HG03039 (cell line): ENCODE measurements around the gene SLC1A7.

Source experiments
- ATAC-seq: cut with Tn5 transposase; IDR thresholded peaks from one replicate; pipeline ENCODE4 v1.9.1; 2021; ENCODE audit warnings: mild to moderate bottlenecking, moderate library complexity; ENCODE audit not compliant: unreplicated experiment

Gene SLC1A7

DNA sequence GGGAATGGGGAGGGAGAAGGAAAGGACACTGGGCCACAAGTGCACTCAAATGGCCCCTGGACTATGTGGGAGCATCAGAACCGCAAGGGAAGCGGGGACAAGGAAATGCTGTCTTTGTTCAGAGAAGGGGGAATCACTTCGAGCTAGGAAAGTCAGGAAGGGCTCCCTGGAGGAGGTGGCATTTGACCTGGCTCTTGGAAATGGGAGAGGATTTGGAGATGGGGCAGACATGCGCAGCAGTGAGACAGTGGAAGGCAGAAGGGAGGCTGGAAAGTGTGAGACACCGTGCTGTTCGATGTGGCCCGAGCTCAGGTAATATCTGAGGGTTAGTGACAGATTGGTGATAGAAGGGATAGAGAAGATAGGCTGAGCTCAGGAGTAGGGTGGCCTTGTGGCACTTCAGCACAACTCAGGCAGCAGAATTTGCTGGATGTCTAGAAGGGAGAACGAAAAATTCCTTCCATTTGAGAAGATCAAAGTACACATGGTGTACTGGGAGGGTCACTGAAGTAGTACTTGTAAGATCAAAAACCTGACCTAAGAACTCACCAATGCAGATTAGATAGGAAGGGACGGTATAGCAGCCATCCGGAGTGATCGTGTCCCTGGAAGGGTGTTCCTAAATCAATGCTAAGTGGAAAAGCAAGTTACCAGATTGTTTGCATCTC lies 25.4 kb downstream of the SLC1A7 start:
- no peak for ATAC-seq

DNA sequence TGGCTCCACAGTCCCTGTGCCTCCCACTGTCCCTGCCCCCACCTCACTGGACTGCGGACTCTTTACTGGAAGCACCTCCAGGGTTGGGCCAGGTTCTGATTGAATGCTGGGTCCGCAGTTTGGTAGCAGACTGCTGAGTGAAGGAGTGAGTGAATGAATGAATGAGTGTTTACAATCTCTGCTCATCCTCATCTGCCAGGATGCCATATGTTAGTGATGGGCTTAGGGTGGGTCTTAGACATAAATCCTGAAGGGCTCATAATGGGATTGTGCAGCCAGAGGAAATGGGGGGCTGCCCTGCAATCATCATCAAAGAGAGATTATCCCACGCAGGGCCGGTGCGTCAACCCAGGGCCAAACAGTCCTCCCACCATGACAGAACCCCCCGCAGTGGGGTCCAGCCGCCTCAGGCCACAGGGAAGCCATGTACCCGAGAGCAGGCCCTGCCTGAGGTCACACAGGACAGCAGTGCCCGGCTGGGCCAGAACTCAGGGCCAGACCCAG lies 26.1 kb downstream of the SLC1A7 start:
- no peak for ATAC-seq

DNA sequence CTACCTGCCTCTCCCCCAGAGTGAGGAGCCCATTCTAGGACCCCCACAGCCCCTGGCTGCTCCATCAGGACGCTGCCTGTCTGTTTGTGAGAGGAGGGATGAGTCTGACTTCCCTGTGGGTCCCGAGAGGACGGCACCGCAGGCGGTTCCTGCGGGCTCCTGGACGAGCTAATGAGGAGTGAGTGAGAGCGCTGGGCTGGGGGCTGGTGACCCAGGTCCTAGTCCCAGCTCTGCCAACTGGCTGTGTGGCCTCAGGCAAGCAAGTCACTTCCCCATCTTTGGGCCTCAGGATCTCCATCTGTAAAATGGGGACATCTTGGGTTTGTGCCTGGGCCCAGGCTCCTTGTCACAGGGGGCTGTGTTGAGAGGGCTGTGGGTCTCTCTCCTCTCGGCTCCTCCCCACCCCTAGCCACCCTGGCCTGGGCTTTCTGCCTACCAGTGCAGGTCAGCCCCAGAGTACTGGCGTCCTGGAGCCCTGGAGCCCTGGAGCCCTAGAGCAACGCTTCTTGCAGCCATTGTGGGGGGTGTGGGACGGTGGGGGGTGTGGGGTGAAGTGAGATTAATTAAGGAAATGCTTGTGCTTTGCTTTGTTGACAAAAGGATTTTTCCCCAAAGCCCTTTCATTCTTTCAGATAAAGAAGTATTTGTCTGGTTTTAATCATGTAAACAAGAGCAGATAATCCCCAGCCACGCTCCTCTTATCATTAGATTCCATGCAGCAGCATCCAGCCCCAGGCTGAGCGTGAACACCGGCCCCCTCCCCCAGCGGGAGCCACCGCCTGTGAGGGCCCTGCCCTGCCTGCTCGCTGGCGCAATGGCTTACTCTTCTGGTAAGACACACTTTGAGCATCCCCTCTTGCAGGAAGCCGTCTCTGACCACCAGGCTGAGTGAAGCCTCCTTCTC lies 26.8 kb downstream of the SLC1A7 start:
- ATAC-seq, result no peak

DNA sequence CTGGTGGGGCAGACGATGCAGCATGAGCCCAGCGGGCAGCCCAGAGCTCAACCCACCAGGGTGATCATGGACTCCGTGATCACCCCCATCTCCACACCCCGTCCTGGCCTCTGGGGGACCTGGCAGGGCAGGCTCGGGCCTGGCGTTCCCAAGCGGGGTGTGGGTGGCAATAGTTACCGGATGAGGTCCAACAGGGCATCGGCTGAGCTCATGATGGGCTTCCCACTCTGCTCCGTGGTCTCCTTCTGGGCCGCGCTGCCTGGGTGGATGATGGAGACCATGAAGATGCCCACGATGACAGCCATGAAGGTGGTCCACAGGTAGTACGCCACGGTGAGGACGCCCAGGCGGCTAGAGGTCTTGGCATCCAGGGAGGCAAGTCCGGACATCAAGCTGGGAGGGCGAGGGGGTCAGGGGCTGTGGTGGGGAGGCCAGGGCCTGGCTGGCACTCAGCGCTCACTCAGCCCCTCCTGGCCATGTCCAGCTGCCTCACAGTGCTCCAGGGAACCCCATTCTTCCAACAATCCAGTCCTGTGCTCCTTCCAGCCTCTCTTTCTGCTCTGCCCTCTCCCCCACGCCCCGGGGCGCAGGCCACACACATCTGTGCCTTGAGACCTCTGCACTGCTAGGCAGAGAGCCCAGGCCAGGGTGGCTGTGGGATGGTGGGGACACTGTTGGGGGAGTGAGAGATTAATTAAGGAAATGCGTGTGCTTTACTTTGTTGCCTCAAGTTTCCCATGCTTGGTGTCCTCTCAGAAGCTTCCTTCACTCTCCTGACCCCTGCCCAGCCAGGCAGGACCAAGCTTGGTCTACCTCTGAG lies 27.6 kb downstream of the SLC1A7 start:
- no peak for ATAC-seq

DNA sequence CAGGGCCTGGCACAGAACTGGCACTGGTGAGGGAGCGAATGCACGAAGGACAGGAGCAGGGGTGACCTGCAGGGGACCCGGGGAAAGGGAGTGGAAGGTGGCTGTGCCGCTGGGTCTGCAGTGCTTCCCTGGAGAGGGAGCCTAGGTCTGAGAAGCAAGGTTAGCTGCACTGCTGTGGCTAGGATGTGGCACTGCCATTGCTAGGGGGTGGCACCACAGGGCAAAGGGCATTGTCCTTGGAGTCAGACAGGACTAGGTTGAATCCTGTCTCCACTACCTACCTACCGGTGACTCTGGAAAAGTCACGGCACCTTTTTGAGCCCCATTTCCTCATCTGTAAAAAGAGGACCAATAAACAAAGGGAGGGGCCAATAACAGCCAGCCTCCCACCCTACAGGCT lies 28.3 kb downstream of the SLC1A7 start:
- ATAC-seq, result no peak

DNA sequence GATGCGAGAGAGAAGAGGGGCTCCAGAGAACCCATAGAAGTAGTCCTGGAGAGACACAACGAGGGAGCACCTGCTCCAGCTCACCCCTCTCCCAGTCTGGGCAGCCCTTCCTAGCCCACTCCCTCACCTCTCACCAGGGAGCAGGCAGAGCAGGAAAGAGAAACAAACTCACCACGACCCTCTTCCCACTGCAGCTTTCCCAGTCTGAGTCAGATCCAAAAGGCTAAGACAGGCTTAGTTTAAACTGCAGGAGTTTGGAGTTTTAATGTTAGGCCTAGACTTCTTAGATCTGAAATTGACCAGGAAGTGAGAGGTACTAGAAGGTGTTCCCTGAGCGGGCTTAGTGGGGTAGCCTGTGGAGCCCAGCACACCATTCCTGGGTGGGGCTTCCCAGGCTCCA lies 29.6 kb downstream of the SLC1A7 start:
- ATAC-seq, result no peak

DNA sequence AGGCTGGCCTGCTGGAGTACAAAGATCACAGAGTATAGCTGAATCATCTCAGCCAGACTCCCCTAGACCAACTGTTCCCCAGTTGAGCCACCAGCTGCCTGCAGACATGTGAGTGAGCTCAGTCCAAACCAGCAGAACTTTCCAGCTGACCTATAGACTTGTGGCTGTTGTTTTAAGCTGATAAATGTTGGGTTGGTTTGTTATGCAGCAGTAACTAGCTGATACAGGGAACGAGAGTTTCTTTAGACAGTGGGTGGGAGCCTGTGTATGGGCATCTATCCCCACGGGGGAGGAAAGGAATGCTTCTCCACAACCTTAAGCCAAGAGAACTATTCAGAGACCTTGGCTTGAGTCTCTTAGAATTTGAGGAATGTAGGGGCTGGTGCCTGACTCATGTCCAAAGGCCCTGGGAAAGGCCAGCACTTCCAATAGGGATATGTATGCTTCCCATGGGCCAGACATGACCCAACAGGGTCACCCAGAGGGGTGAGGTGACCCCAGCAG lies 30.1 kb downstream of the SLC1A7 start:
- ATAC-seq, result no peak

DNA sequence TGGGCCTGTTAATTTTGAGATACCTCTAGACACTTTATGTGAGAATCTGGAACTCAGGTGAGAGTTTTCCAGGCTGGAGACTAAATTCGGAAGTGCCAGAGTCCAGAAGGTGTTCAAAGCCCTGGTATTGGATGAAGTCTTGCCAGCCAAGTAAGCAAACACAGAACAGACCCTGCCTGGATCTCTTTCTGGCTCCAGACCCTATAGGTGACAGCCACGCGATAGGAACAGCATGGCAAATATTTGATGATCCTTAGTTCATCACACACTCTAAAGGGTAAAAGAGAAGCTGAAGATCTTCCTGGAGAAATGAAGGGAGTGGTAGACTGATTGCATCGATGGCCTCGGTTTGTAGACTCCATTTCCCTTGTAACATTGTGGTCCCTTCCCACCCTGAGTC lies 30.7 kb downstream of the SLC1A7 start:
- ATAC-seq, result no peak

DNA sequence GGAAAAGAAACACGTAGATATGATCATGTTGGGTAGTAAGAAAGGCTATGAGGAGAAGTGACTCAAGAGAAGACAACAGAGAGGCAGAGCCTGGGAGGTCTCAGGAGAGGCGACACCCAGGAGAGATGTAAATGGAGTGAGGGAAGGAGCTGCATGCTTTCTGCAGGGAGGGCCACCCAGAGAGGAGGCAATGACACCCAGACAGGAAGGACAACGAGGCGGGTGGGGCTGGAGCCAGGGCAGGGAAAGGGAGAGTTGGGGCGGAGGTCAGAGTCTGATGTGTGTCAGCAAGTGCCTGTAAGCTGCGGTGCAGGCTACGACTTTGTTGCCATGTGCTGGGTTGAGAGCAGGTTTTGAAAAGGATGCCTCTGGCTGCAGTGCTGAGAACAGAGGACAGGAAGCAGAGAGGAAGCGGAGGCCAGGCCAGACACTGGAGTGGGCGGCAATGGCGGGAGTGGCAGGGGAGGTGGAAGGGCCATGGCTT lies 31.3 kb downstream of the SLC1A7 start:
- no peak for ATAC-seq

DNA sequence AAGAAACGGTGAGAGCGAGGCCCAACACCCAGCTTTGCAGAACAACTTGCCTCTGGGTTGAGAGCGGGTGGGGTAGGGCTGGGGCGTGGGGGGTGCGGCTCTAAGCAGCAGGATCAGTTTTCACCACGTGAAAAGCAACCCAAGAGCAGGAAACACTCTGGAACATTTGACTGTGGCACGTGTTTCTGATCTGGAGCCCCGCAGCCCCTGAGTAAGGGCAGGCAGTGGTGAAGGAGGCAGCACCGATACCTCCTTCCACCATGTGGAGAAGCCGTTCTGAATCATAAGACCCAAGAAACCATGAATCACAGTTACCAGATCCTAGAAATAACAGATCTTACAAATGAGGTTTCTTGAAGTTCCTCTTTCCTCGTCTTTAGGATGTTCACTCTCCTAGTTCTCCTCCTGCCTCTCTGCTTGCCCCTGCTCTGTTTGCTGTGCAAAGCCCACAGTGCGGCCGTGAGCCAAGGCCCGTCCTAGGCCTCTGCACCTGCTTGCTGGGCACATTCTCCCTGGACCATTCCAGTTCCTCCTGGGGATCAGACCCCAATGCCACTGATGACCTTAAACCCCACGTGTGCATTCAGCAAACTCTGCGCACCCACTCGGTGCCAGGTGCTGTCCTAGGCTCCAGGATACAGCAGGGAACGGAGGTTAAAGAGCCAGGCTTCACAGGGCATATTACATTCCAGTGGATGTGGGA lies 31.9 kb downstream of the SLC1A7 start:
- ATAC-seq, result no peak

DNA sequence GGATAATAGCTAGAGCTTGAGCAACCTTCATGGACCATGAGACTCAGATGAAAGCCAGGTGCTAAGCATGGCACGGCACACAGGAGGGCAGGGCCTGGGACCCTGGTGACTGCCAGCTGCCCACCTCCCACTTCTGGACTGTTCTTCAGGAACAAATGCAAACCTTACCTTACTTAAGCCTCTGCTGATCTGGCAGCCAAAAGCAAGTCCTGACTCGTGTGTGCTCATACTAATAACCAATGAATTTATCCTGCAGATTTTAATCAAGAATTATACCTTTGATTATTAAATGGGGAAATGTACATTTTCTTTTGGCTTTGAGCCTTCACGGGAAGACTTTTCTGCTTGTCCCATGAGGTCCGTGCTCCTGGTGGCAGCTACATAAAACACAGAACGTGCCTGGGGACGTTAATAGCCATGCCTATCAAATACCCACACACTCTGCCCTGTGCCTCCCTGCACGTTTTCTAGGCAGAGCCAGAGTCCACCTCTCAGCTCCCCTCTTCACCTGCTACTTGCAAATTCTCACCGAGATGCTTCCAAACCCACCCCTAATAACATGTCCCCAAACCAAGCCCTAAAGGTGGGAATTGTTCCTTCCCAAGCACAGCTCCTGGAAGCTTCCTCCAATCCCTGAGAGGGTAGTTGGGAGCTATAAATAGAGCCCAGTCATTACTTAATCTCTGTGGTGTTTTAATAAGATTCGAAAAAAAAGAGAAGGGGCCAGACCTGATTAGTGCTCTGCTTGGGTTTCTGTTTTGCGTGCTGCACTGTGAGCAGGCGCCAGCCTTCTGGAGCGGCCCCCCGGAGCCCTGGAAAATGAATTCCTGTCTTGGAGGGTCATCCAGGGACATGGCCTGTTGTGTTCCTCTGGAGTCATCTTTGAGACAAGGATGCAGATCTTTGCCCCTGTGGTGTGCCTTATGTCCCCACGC lies 33.5 kb downstream of the SLC1A7 start:
- ATAC-seq, result no peak

DNA sequence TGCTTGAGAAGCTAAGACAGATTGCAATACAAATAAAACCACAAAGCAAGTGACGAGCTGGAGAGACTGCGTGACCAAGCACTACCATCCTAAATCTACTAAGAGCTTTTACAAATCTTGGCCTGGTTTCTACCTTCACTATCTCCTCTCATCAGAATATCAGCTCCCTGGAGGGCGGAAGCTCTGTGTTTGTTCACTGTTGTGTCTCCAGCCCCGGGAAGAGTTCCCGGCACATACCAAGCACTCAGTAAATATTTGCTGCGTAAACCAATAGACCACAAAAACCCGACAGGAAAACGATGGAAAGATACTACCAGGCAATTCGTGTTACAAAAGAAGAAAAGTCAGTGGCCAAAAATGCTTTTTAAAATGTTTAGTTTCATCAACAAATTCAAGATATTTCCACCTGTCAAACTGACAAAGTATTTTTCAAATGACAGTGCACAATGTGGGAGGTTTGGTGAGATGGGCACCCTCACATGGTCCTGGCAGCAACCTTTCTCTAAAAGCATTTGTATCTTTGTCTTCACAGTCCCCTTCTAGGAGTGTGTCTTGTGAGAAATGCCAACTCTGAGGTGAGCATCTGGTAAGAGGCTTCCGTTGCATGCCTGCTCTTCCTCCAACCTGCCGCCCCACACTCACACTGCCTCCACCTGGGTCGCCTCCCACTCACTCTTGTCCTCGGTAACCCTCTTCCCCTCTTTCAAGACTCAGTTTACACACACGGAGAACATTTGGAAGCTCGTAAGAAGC lies 34.7 kb downstream of the SLC1A7 start:
- no peak for ATAC-seq

DNA sequence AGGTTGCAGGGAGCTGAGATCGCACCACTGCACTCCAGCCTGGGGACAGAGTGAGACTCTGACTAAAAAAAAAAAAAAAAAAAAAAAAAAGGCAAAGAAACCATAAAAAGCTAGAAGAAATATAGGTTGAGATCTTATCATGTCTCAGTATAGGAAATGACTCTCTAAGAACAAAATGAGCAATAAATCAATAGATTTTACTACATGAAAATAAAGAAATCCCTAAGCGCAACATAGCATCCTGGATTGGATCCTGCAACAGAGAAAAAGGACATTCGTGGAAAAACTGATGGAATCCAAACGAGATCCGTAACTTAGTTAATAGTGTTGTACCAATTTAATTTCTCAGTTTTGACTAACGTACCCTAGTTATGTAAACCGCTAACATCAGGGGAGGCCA lies 35.3 kb downstream of the SLC1A7 start:
- no peak for ATAC-seq

DNA sequence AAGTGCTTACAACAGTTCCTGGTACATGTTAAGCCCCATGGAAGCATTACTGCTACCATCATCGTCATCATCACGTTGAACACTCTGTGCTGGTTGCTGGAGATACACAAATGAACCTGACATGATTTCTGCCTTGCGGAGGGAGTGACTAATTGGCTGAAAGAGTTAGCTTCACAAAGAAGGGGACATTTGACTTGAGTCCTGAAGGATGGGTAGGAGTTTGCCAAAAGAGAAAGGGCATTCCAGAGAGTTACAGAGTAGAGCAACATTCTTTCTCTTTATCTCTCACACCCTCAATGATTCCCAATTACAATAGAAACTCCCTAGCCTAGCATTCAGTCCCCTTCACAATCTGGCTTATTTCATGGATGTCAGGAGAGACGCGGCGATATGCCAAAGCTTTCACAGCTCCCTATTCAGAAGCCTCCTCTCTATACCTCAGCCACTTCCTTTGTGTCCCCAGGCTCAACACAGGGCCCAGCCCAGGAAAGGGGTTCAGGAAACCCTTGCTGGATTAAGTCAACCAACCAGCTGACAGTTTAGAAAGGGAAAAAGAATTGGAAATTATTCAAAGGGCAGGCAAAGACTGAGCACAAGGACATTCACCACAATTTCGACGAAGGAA lies 38.0 kb downstream of the SLC1A7 start:
- no peak for ATAC-seq

DNA sequence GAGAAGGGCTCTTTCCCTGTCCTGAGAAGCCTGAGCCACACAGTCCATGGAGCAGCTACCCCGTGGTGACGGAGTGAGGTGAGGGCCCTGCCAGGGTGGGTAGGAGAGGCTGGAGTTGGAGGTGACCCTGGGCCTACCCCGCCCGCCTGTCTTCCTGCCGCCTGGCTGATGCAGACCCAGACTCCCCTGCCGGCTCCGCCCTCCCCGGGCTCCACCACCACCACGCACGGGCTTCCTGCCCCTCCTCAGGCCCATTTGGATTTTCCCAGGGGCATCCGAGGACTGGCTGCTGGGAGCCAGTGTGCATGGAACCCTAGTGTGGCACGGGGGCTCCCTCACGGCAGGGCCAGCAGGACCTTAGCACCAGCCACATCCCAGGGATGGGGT lies 47.9 kb downstream of the SLC1A7 start:
- ATAC-seq, result no peak

DNA sequence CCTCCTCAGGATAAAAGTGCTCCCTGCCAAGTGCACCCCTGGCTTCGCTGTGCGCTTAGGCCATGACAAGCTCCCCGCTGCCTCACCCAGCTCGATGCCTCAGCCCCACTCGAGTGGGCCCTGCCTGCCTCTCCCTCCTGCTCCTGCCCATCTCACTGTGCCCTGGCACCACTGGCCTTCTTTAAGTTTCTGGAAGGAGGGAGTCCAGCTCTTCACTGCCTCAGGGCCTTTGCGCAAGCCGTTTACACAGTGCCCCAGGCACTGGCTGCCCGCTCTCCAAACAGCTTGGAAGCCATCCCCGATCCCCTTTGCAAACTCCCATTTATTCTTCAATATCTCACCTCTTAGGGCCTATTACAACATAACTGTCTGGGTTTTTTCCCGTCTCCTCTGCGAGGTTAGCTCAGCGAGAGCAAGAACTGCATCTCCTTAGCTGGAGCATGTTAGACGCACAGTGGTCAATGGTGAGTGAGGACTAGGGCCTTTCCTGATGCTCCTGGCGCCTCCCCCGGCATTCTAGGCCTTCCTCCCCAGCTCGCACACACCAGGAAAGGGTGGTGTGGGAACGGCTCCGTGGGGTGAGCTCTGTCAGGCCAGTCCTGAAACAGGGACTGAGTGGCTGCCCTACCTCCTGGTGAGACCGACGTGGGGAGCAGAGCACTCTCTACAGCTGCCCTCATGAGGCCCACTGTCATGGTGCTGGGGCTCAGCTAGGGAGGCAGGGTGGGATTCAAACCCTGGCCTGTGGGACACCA lies 48.5 kb downstream of the SLC1A7 start:
- ATAC-seq, result no peak

DNA sequence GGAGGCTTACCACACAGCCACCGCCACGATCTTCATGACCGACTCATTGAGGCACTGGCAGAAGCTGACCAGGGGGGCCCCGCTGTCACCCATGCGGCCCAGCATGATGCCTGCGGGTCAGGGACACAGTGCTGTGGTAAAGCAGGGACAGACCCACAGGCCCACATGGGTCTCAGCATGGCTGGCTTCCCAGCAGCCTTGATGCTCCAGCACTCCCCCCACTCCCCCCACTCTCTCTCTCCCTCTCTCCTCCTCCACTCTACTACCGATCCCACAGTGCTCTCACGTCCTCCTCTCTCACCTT lies 49.0 kb downstream of the SLC1A7 start:
- ATAC-seq, result no peak
